ENCODE results near the gene ASIC4.

ASIC4 gene

GRCh38 chr2:219571311-219572236, 57.3 kb downstream of the ASIC4 start, which contains the start of gene OBSL1:
OBSL1 (minus strand) TSS chr2:219571539; CDS start chr2:219571232, 307 bp downstream.
- peaks cover 0 to 7% of the 10 kb centered on the region in 2 donors for H3K4me1 Mint-ChIP-seq
- ATAC-seq (replicated peaks) (peak; percentile 28 to 29), DNase-seq (no peak)
- no peaks in the 10 kb centered on the region for H3K9me3 Mint-ChIP-seq
- H3K27me3 Mint-ChIP-seq: peaks cover 63 to 79% of the 10 kb centered on the region in 2 donors
- no peaks in the 10 kb centered on the region for H3K36me3 Mint-ChIP-seq
- peak within 1 kb of the TSS; percentile 48 to 55 for H3K4me3 Mint-ChIP-seq
- no peak within 1 kb of the TSS for H3K27ac Mint-ChIP-seq

DNA sequence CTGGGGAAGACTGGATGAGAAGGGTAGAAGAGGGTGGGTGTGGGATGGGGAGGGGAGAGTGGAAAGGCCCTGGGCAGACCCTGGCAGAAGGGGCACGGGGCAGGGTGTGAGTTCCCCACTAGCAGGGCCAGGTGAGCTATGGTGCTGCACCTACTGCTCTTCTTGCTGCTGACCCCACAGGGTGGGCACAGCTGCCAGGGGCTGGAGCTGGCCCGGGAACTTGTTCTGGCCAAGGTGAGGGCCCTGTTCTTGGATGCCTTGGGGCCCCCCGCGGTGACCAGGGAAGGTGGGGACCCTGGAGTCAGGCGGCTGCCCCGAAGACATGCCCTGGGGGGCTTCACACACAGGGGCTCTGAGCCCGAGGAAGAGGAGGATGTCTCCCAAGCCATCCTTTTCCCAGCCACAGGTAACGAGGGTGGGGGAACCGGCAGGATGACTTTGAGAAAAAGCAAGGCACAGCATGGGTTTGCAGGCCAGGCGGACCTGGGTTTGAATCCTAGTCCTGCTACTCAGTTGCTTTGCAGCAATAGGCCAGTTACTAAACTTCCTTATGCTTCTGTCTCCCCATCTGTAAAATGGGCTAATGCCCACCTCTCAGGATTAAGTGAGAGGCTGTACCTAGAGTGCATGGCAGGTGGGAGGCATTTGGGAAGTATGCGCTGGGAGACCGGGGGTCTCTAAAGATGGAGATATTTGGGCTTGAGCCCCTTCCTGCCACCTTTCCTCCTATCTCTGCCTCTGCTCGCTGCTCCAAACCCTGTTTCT, 58.1 kb downstream of the ASIC4 start, which contains the start of gene INHA:
TSS of gene INHA (plus strand) at position 74 of the 765 bp plus-strand sequence. CDS start at position 139, 65 bp downstream.
- Mint-ChIP-seq H3K27me3 (peaks cover 65 to 81% of the 10 kb centered on the region in 2 donors), H3K4me3 (peak within 1 kb of the TSS in 1 of 2 donors; percentile 37), H3K36me3 (no peaks in the 10 kb centered on the region), H3K4me1 (peaks cover 0 to 7% of the 10 kb centered on the region in 2 donors), H3K9me3 (no peaks in the 10 kb centered on the region), H3K27ac (no peak within 1 kb of the TSS)
- no peak for ATAC-seq (replicated peaks)
- DNase-seq: no peak

GRCh38 chr2:219573166-219573565, 58.9 kb downstream of the ASIC4 start:
- Mint-ChIP-seq H3K4me1 (peaks cover 0 to 7% of the 10 kb centered on the region in 2 donors), H3K36me3 (no peaks in the 10 kb centered on the region), H3K4me3 (no peak overlapping the region), H3K27ac (no peak overlapping the region), H3K27me3 (peaks cover 63 to 78% of the 10 kb centered on the region in 2 donors), H3K9me3 (no peaks in the 10 kb centered on the region)
- ATAC-seq (replicated peaks) (no peak), DNase-seq (no peak)

- Mint-ChIP-seq H3K4me3 (no peak overlapping the region), H3K27me3 (peaks cover 62 to 73% of the 10 kb centered on the region in 2 donors), H3K36me3 (no peaks in the 10 kb centered on the region), H3K27ac (no peak overlapping the region), H3K9me3 (no peaks in the 10 kb centered on the region), H3K4me1 (peaks cover 0 to 7% of the 10 kb centered on the region in 2 donors)
- ATAC-seq (replicated peaks): no peak
- DNase-seq: no peak
Measured at GRCh38 chr2:219574484-219575311, 60.4 kb downstream of the ASIC4 start.

- H3K4me1 Mint-ChIP-seq: peaks cover 0 to 7% of the 10 kb centered on the region in 2 donors
- ATAC-seq (replicated peaks): no peak
- H3K36me3 Mint-ChIP-seq: no peaks in the 10 kb centered on the region
- H3K9me3 Mint-ChIP-seq: no peaks in the 10 kb centered on the region
- no peak for DNase-seq
- H3K4me3 Mint-ChIP-seq: no peak overlapping the region
- no peak overlapping the region for H3K27ac Mint-ChIP-seq
- H3K27me3 Mint-ChIP-seq: peaks cover 56 to 64% of the 10 kb centered on the region in 2 donors
Measured at GRCh38 chr2:219575566-219576504, 61.6 kb downstream of the ASIC4 start.

DNA sequence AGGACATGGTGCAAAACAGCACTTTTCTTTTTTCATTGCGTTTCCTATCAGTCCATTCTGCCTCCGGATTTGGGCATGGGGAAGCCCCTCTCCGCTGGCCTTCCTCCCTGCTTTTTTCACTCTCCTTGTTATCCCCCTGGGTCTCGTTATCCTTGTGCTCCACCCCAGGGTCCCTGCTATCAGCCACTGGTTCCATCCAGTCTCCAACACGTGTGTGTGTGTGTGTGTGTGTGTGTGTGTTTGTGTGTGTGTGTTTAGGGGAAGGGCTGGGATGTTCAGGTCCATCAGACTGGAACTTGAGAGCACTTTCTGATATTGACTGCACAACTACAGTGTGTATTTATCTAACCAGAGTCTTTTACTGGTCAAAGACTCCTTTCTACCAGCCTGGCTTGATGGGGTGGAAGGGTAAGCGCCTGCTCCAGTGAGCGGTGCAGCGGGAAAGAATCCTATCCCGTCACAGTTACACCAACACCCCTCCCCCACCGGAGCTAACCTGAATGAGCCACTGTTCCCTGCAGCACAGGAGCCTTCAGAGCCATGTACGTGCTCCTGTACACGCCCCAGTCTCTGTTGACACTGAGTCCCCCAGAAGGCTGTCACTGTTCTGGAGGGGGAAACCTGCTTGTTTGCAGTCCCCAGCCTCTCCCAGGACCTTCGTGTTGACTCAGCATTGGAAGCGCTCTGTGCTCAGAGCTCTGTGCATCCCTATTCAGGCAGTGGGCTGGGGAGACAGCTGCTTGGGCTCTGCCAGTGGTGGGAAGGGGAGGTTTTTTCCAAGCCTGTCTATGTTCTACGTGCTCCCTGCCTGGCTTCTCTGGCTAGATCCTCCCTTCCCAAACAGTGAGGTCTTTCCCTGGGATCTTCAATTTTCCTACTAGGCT, 62.5 kb downstream of the ASIC4 start:
- ATAC-seq (replicated peaks) (no peak), DNase-seq (no peak)
- H3K4me1 Mint-ChIP-seq: peaks cover 0 to 4% of the 10 kb centered on the region in 2 donors
- H3K36me3 Mint-ChIP-seq: no peaks in the 10 kb centered on the region
- peaks cover 54 to 61% of the 10 kb centered on the region in 2 donors for H3K27me3 Mint-ChIP-seq
- no peak overlapping the region for H3K27ac Mint-ChIP-seq
- no peak overlapping the region for H3K4me3 Mint-ChIP-seq
- H3K9me3 Mint-ChIP-seq: no peaks in the 10 kb centered on the region

DNA sequence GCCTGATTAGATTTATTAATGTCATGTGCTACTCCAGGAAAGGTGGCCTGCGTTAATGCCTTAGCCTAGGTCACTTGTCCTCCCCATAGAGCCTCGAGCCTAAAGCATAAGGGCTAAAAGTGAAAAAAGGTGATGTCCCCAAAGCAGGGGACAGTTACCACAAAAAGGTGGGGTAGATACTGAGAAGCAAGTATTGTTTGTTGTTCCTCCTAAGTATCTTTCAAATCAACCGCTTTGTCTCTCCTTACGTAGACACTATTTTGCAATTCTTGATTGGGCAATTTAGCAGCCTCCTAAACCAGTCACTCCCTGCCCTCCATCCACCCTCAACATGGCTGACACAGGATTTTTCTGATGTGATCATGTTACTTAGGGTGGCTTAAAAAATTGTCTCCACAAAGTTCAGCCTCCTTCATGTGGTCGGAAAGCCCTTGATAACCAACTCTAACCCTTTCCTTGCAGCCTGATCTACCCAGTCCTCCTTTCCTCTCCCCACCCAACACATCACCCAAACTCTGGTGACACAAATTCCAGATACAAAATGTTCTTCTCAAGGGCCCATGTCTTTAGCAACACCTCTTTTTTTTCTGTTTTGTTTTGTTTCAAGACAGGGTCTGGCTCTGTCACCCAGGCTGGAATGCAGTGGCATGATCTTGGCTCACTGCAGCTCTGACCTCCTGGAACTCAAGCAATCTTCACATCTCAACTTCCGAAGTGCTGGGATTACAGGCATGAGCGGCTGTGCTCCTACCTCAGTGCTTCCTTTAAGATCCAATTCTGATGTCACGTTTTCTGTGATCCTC, 64.7 kb downstream of the ASIC4 start:
- no peak for ATAC-seq (replicated peaks)
- no peak for DNase-seq
- Mint-ChIP-seq H3K4me3 (no peak overlapping the region), H3K36me3 (no peaks in the 10 kb centered on the region), H3K9me3 (no peaks in the 10 kb centered on the region), H3K27me3 (peaks cover 36 to 39% of the 10 kb centered on the region in 2 donors), H3K27ac (no peak overlapping the region), H3K4me1 (no peaks in the 10 kb centered on the region)

DNA sequence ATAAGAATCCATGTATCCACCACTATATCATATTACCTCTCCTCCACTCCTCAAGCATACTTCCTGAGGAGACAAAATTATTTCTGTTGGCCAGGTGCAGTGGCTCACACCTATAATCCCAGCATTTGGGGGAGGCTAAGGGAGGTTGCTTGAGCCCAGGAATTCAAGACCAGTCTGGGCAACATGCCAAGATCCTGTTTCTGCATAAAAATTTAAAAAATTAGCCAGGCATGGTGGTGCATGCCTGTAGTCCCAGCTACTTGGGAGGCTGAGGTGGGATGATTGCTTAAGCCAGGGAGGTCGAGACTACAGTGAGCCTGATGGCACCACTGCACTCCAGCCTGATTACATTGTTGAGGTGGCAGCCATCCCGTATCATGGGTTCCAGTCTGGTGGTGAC, 67.1 kb downstream of the ASIC4 start:
- Mint-ChIP-seq H3K4me3 (no peak overlapping the region), H3K9me3 (no peaks in the 10 kb centered on the region), H3K36me3 (no peaks in the 10 kb centered on the region), H3K4me1 (no peaks in the 10 kb centered on the region), H3K27me3 (peaks cover 29 to 35% of the 10 kb centered on the region in 2 donors), H3K27ac (no peak overlapping the region)
- ATAC-seq (replicated peaks): no peak
- no peak for DNase-seq
